ENCODE measurements around the gene VAV1.
"Not testable (repeated sequence)": the region's sequence is repeated elsewhere in the genome, so short reads cannot be mapped to it uniquely, and the experiment has no call there.

Gene VAV1

DNA sequence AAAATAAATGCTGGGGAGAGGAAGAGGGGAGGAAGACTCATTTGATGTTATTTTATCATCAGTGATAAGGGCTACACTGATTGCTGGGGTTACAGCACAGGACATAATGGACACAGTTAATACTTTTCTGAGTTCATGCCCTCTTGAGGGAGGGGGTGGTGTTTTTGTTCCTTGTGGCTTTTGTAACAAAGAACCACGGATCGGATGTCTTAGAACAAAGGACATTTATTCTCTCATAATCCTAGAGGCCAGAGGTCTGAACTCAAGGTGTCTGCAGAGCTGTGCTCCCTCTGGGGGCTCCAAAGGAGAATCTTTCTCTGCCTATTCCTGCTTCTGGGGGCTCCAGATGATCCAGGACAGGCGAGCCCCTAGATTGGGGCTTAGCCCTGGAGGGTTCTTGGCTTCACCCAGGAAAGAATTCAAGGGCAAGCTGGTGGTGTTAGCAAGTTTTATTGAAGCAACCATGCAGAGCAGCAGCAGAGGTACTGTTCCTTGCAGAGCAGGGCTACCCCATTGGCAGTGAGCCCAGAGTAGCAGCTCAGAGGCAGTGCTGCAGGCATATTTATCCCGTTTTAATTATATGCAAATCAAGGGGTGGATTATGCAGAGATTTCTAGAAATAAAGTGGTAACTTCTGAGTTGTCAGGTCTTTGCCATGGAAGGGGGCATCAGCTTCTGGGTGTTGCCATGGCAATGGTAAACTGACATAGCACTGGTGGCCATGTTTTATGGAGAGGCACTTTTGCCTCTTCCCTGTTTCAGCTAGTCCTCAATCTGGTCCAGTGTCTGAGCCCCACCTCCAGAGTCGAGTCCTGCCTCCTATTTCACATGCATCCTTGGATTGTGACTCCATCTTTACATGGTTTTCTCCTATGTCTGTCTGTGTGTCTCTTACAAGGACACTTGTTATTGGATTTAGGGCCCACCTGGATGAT is 18.0 kb downstream of the VAV1 start:
- DNase-seq: no peak

DNA sequence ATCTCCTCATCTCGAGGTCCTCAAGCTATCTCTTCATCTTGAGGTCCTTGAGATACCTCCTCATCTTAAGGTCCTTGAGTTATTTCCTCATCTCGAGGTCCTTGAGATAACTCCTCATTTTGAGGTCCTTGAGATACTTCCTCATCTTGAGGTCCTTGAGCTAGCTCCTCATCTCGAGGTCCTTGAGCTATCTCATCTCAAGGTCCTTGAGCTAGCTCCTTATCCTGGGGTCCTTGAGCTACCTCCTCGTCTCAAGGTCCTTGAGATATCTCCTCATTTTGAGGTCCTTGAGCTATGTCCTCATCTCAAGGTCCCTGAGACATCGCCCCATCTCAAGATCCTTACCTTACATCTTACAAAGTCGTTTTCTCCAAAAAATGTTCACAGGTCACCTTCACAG is 18.7 kb downstream of the VAV1 start:
- no peak for DNase-seq

DNA sequence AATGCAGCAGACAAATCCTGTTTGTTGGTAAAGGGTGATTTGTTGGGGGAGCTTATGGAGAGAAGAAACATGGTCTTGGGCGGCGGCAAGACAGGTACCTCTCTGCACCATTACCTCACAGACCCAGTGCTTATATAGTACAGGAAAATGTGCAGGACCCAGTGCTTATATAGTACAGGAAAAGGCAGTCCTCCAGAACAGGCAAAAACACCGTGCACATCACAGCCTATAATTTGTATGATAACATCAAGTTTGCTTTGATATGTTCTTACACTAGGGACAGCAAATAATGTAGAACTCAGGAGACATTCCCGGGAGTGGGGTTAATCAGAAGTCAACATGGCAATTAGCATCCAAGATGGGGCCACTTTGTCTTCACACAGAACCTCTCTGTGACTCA is 20.9 kb downstream of the VAV1 start:
- no peak for DNase-seq

DNA sequence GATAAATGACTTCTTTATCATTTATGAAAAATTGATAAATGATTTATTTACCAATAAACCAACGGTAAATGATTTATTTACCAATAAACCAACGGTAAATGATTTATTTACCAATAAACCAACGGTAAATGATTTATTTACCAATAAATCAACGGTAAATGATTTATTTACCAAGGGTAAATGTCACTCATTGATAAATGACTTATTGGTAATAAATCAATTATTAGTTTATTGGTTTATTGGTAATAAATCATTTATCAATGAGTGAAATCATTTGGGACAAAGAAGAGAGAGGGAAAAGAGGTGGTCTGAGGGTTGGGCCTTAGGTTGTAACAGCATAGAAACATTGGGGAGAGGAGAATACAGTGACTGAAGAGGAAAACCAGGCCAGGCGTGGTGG is 21.5 kb downstream of the VAV1 start:
- no peak for DNase-seq

DNA sequence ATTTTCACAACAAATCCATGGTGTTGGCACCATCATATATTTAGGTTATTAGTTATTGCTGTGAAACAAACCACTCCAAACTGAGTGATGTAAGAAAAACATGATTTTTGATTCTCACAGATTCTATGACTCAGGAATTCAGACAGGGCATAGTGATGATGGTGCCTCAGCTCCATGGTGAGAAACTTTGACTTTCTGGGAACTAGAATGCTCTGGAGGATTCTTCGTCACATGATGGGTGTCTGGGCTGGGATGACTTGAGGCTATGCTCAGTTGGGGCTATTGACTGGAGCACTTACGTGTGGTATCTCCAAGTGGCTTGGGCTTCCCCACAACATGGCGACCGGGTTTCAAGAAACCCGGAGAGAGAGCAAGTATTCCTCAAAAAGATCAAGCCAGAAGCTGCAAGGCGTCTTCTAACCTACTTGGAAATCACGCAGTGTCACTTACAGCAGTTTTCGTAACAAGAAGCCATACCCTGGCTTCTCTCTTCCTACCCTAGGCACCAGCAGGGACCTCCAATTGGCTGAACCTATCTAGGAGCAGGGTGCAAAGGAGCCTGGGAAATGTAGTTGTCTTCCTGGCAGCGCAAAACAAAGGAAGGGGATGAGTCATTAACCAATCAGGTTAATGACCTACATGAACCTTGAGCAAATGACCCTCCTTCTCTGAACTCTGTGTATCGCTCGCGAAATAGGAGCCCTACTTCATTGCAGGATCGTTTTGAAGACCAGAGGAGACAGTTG is 22.4 kb downstream of the VAV1 start:
- no peak for DNase-seq

DNA sequence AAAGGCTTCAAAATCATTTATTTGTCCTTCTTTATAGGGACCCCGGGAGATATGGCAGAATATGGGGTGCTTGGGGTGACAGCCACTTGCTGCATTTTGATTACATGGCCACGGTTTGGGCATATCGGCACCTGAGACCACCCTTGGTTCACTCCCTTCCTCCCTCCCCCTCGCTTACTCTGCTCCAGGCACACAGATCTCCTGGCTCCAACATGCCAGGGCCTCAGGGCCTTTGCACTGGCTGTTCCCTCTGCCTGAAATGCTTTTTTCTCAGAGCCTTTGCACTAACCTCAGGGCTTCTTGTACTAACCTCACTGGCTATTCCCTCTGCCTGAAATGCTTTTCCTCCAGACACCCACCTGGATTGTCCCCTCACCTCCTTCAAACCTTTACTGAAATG is 23.8 kb downstream of the VAV1 start:
- DNase-seq: no peak

DNA sequence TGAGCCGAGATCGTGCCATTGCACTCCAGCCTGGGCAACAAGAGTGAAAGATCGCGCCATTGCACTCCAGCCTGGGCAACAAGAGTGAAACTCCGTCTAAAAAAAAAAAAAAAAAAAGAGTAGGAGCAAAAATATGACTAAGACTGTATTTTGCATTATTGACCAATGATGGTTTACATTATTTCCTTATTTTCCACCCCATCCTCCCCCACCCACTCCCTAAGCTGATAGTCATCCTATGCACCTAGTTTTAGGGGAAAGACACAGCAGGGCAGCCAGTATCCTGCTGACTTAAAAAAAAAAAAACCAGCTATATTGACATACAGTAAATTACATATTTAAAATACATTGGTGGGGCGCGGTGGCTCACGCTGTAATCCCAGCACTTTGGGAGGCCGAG is 25.1 kb downstream of the VAV1 start:
- no peak for DNase-seq

DNA sequence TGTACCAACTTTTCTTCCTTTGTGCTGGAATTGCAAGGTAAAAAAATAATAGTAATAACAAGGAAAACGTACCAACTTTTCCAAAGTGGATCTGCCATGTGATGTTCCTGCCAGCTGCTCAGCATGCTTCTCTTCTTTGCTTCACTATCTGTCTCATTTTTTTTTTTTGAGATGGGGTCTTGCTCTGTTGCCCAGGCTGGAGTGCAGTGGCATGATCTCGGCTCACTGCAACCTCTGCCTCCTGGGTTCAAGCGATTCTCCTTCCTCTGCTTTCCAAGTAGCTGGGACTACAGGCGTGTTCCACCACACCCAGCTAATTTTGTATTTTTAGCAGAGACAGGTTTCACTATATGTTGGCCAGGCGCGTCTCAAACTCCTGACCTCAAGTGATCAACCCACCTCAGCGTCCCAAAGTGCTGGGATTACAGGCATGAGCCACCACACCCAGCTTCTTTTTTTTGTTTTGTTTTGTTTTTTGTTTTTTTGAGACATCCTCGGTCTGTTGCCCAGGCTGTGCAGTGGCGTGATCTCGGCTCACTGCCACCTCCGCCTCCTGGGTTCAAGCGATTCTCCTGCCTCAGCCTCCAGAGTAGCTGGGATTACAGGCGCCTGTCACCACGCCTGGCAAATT is 27.8 kb downstream of the VAV1 start:
- not testable (repeated sequence) for DNase-seq

DNA sequence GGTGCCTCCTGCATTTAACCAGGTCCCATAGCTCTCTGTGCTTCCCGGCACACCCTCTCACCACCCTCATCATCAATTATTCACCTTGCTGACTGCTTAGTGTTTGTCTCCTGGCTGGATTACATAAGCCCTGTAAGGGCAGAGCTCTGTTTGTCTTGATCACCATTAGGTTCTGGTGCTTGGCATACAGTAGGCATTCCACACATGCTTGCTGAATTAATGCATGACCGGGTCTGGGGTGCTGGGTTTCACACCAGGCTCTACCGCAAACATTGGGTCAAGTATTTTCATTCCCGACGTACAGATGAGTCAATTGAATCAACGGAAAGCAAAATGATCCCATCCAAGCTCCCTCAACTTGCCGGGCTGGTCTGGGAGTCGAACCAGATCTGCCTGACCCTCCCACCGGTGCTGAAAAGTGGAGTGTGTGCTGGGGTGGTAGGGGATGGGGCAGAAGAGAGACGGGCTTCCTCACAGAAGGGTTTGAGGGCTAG is 28.5 kb downstream of the VAV1 start:
- no peak for DNase-seq

DNA sequence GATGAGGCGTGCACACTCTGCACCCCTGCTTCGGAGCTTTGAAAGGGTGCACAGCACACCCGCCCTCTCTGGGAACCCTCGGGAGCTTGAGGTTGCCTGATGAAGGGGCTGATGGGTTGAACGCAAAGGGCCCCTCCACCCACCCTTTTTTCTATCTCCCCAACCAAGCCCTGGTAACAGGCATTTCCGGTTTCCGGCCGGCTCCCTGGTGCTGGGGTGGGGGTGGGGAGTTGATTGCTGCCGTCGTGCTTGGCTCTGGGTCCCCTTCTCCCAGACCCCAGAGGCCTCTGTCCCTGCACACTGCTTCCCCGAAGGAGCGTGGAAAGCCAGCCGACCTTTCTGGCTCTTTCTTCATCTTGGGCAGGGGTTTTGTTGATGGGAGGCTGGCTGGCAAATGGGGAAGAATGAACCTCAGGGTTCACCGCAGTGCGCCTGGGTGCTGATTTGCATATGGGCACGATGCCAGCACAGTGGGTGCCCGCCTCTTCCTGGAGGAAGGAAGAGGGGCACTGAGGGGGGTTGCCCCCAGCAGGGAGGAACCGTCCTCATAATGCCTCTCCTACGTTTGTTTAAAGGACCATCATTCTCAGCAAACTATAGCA is 29.1 kb downstream of the VAV1 start:
- peak; percentile 67 to 71 for DNase-seq

DNA sequence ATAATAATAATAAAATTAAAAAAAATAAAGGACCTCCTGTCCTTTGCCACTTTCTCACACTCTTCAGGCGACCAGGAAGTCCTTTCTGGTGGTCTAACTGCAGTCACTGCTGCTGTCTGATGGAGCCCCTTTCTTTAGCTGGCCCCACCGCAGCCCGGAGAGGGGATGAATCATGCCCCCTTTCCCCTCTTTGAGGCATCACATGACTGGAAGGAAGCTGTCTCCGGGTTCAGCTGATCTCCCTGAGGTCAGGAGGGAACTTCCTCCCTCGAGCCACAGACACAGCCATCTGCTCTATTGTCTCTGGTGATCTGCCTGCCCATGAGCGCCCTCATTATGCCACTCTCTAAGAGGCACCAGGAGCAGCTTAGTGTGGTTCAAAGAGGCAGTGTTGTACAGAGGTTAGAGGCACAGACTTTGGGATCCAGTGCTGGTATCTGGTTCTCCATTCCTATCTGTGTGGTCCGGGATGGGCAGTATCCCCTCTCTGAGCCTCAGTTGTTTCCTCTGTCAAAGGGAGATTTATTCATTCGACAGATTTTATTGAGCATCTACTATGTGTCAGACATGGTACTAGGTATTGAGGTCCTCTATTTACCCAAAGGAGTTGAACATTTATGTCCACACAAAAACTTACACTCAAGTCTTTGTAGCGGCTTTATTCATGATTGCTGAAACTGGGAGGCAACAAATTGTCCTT is 30.0 kb downstream of the VAV1 start:
- peak; percentile 48 to 60 for DNase-seq

DNA sequence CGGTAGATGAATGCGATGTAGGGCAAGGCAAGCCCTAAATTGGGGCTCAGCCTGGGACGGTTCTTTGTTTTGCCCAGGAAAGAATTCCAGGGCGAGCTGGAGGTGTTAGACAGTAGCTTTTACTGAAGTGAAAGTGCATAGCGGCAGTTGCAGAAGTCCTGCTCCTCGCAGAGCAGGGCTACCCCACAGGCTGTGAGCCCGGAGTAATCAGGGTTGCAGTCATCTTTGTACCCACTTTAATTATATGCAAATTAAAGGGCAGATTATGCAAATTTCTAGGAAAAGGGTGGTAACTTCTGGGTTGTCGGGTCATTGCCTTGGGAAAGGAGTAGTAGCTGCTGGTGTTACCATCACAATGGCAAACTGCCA is 30.5 kb downstream of the VAV1 start:
- DNase-seq: no peak

DNA sequence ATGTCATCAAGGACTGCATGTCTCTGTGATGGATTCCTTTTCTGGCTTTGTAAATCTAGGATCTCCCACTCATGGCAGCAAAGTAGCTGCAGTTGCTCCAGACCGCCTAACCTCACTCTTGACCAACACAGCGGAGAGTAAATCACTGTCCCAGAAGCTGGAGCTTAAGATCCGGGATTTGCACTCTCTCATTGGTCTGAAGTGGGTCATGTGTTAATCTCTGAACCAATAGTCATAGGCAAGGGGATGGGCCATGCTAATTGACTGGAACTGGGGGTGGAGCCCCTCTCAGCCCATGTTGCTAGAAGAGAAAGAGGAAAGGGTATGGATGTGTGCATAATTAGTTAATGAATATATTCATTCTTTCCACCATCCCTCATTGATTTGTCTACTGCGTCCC is 34.0 kb downstream of the VAV1 start:
- DNase-seq: no peak

DNA sequence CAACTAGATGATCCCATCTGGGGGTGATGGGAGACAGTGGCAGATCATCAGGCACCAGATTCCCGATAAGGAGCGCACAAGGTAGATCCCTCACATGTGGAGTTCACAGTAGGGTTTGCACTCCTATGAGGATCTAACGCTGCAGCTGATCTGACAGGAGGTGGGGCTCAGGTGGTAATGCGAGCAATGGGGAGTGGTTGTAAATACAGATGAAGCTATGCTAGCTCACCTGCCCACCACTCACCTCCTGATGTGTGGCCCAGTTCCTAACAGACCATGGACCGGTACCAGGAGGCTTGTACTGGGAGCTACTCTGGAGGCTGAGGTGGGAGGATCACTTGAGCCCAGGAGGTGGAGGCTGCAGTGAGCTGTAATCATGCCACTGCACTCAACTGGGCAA is 34.8 kb downstream of the VAV1 start:
- no peak for DNase-seq

DNA sequence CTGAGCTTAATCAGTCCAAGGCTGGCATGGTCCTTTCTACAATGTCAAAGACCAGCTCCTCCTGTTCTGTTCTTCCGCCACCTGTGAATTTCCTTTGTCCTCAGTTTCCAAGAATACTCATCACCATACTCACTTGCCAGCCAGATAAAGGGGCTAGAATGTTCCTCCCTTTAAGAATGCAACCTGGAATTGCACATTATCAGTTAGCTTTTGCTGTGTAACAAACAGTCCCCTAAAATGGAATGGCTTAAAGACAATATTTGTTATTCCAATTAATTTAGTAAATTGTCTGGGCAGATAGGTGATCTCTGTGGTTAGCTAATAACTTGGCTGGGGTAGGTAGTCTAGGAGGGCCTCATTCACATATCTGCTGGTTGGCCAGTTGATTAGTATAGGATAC is 36.0 kb downstream of the VAV1 start:
- DNase-seq: no peak

DNA sequence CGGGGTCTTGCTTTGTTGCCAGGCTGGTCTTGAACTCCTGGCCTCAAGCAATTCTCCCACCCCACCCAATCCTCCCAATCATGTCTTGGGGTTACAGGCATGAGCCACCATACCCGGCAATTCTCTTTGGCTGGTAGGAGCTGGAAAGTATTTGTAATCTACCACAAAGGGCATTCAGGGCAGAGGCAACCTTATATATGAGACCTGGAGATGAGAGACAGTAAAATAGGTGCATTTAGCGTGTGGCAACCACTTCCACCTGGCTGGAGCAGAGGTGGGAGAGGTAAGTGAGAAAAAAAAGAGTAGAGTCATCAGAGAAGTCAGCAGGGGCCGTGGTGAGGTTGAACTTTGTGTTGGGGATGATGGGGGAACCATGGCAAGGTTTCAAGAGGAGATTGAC is 36.8 kb downstream of the VAV1 start:
- no peak for DNase-seq

DNA sequence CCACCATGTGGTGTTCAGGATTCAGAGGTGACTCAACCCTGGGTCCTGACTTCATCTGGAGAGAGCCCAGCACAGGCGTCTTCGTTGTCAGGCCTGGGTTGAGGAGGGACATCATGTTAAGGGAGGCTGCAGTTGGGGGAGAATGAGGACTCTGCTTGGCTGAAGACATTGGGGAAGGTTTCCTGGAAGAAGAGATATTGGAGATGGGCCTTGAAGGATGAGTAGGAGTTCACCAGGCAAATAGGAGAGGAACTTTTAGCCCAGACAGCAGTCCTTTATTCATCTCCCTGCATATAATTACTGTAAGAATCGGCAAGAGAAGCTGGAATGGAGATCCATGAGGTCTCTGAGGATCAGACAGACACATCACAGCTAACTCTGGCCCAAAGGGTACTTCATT is 38.9 kb downstream of the VAV1 start:
- no peak for DNase-seq

DNA sequence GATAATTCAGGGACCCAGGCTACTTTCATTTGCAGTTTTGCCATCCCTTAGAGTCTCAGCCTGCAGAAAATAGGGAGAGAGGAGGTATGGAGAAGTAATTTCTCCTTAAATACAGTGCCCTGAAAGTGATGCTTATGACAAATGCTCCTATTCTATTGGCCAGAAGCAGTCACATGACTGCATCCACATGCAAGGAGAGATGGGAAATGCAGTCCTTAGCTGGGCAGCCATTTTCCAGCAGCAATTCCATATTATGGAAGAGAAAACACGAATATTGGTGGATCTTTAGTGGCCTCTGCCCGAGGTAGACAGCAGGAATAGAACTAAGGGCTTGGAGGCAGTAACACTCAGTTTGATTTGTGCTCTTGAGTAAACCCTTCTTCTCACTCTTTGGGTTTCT is 39.4 kb downstream of the VAV1 start:
- DNase-seq: no peak

DNA sequence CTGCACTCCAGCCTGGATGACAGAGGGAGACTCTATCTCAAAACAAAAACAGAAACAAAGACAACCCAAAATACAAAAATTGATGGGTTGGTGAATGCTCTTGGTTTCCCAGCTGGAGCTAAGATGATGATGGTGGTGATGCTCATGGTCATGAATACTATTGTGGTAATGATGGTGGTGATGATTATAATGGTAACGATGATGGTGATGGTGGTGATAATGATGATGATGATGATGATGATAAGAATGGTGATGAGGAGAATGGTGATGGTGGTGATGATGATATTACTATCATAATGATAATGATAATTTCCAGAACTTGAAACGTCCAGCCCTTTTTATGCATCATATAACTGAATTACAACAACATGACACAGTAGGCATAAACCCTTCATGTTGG is 40.1 kb downstream of the VAV1 start:
- no peak for DNase-seq

DNA sequence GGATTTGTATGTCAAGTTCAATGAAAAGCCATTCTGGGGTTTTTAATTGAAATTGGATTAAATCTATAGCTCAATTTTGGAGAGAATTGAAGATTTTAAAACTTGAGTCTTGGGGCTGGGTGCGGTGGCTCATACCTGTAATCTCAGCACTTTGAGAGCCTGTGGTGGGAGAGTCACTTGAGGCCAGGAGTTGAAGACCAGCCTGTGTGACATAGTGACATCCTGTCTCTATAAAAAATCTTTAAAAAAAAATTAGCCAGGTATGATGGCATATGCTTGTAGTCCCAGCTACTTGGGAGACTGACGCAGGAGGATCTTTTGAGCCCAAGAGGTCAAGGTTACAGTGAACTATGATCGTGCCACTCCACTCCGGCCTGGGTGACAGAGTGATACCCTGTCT is 41.2 kb downstream of the VAV1 start:
- no peak for DNase-seq

DNA sequence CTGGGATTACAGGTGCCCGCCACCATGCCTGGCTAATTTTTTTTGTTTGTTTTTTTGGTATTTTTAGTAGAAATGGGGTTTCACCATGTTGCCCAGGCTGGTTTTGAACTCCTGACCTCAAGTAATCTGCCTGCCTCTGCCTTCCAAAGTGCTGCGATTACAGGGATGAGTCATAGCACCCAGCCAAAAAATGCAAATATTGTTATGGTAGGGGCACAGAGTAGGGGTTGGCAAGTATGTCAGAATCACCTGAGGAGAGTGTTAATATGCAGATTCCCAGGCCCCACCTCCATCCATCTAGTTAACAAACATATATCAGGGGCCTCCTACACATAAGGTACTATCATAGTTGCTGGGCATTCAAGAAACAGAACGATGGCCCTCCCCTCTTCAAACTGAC is 44.7 kb downstream of the VAV1 start:
- no peak for DNase-seq

DNA sequence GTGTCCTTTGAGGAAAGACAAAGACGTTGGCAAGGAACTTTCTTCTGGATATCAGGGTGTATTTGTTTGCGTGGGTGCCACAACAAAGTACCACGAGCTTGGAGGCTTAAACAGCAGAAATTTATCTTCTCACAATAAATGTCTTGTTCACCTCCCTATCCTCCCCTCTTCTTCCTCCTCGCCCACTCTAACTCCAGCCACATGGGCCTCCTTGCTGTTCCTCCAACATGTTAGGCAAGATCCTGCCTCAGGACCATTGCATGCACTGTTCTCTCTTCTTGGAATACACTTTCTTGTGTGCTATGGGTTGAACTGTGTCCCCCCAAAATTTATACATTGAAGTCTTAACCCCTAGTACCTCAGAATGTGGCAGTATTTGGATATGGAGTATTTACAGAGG is 45.7 kb downstream of the VAV1 start:
- no peak for DNase-seq

DNA sequence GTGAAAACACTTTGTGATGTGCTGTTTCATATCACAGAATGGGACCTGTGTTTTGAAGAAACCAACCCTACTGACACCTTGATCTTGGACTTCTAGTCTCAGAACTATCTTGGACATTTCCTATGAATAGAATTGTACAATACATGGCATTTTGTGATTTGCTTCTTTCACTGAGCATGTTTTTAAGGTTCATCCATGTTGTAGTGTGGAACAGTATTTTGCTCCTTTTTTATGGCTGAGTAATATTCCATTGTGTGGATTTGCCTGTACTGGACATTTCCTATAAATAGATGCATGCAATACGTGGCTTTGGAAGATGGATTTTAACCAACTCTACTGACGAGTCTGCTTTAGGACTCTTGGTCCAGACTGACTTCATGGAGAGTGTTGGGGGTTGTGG is 46.8 kb downstream of the VAV1 start:
- DNase-seq: no peak

Measured in activated CD4-positive, alpha-beta T cell treated with anti-CD3 and anti-CD28 coated beads, Interleukin-2, amount 50 U/mL, for 4 hours (primary cell).